Activated CD8-positive, alpha-beta memory T cell treated with anti-CD3 and anti-CD28 coated beads for 36 hours (primary cell): ENCODE data around the gene ACVR2A. TPM values are rescaled to one million over a fixed set of nuclear protein-coding genes. Genes with fewer than 3 reads are reported as not detected.

Experiments
- CTCF ChIA-PET: fragments of 350-600 bp; sonication (Branson Sonifier 250); formaldehyde crosslinking; loops from one replicate; lab custom pipeline; 2021; ENCODE audit warnings: antibody characterized with exemption; lab: Charles Lee
- POLR2A ChIA-PET: fragments of 350-600 bp; sonication (Branson Sonifier 250); formaldehyde crosslinking; loops from one replicate; lab custom pipeline; 2021; ENCODE audit warnings: antibody characterized with exemption; lab: Charles Lee
- total RNA-seq, 2 experiments: library from RNA; stranded (reverse); gene quantifications; one replicate each; pipeline ENCODE4 v1.2.3, GENCODE V29; 2021

Gene ACVR2A
- total RNA-seq, 2 experiments from 2014 or later, result 1.4 TPM

DNA sequence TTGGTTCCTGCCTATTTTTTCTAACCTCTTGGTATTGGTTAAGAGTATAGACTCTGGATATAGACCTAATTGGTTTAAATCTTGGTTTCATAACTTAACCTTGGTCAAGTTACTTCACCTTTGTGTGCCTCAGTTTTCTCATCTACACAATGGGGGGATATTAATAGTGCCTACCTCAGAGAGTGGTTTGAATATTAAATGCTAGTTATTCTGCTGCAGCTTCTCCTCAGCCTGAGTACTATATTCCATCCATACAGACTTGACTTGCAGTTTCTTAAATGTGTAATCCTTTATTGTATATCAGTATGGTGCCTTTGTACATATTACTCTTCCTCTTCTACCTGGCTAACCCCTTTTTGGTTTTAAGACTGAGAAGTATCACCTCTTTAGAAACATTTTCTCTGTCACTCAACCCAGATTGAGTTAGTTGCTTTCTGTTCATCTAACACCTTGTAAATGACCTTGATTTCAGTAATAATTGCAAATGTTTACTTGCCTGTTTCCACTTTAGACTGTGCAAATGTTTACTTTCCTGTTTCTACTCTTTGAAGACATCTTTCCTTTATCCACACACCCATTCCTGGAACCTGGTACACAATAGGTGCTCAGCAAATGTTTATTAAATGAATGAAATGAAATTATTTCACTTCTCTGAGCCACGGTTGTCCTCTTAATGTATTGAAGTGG lies 6.6 kb downstream of the ACVR2A start:
- POLR2A ChIA-PET, result no interaction called here
- CTCF ChIA-PET, result no interaction called here

DNA sequence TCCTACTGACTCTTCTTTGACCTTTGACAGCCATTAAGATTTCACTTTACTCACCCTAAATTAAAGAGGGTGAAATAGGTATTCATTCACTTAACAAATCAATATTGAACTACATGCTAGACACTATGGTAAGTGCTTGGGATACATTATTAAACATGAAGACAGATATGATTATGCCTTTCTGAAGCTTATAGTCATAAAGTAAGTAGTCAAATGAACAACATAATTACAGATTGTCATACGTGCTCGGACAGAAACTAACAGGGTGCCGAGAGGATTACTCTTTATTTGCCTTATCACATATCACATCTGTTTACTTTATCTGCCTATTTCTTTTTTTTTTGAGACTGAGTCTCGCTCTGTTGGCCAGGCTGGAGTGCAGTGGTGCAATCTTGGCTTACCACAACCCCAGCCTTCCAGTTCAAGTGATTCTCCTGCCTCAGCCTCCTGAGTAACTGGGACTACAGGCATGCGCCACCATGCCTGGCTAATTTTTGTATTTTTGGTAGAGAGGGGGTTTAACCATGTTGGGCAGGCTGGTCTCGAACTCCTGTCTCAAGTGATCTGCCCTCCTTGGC lies 9.8 kb downstream of the ACVR2A start:
- POLR2A ChIA-PET, result no interaction called here

DNA sequence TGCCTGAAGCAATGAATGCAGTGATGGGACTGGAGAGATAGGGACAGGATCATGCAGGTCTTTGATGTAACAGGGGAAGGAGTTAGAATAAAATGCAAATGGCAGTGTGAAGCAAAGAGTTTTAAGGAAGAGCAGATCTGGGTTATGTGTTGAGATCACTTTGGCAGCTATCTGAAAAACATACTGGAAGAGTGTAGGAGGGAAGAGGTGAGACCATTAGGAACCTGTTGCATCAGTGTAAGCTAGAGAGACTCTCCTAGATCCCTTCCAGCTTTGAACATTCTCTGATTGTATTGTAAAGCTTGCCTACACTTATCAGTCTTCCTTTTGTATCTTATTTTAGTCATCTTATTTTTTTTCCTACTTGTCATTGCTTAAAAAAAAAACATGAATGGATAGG lies 10.5 kb downstream of the ACVR2A start:
- ChIA-PET POLR2A (no interaction called here), CTCF (no interaction called here)

More for the DNA sequence above, 9.8 kb downstream of the ACVR2A start:
- CTCF ChIA-PET, result no interaction called here

DNA sequence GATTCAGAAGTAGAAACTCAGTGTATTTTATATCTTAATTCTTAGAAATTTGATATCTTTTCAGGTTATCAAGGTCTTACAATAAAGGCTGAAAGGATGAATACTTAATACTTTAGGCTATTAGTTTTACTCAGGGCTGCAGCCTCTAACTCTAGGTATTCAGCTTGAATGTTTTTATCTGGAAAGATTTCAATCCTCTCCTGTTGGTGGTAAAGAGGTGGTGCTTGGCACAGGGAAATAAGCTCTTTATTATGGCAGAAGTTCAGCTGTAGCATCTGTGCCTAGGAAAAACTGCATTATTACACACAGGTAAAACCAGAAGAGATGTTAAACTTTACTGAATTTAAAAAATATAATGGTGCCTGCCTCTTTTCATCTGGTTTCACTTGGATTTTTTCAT lies 11.1 kb downstream of the ACVR2A start:
- CTCF ChIA-PET, result no interaction called here
- POLR2A ChIA-PET, result no interaction called here

DNA sequence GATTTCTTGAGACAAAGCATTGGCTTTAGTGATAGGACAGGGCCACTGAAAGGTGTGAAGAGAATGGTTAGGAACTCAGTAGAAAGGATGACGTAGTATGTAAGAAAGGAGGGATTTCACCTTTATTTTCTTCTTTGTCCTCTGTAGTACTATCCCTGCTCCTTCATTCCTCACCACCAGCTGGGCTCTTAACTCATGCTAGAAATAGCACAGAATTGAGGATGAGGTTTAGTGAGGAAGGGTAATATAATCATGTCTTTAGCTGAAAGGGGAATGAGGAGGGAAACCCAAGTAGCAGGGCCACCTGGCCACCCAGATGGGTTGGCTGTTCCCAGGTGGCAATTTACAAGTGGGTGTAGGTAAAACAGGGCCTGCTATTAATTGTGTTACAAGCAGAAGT lies 15.2 kb downstream of the ACVR2A start:
- CTCF ChIA-PET, result no interaction called here
- POLR2A ChIA-PET, result no interaction called here

DNA sequence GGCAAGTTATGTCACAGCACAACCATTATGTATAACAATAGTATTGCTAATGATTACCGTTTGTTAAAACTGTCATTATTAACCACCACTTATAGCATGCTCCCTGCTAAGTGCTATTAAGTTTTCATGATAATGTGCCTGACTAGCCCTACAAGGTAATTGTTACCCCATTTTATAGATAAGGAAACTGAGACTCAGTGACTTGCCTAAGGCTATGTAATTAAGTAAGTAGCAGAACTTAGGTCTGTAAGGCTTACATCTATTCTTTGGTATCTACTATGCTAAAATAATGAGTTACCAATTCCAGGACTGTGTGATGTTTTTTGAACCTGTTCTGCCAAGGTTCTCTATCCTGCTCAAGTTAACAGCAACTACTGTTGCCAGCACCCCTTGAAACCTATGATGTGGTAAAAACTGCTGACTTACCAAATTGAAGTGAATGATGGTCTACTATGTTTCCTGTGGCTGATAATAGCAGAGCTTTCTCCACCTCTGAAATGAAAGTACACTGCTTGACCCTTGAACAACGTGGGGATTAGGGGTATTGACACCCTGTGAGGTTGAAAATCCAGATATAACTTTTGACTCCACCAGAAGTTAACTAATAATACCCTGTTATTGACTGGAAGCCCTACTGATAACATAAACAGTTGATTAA lies 18.2 kb downstream of the ACVR2A start:
- CTCF ChIA-PET, result no interaction called here

DNA sequence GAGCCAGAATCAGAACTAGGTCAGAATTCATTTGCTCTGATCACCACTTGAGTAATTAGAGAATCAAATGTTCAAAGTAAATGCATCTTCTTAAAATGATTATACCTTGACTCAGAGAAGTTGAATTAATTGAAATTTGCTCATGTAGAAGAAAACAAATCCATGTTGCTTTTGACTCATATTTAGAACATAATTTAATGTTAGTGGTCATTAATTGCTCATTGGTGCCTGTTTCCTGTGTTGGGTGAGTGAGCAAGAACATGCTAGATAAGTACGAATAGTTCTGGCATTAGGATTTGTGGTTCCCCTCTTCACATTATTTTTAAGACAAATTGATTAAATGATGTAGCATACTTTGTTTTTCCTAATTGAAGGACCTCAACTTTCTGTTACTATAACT lies 19.0 kb downstream of the ACVR2A start:
- ChIA-PET POLR2A (no interaction called here), CTCF (no interaction called here)

More for the DNA sequence above, 18.2 kb downstream of the ACVR2A start:
- POLR2A ChIA-PET, result no interaction called here

DNA sequence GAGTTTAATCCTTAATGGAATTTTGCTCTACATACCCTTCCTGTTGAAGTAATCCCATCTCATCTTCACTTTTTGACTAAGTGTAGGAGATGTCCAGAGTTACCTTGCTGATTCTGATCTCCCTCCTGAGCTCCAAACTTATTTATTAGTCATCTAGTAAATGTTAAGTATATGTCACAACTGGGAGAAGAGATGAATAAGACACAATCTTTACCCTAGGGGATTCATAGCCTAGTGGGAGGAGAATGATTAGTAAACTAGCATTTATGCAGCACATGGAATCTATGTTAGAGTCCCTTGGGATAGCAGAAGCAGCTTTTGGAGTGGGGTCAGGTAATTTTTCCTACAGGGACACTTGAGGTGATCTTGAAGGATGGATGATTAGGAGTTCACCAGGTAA lies 20.7 kb downstream of the ACVR2A start:
- POLR2A ChIA-PET, result no interaction called here
- CTCF ChIA-PET, result no interaction called here

DNA sequence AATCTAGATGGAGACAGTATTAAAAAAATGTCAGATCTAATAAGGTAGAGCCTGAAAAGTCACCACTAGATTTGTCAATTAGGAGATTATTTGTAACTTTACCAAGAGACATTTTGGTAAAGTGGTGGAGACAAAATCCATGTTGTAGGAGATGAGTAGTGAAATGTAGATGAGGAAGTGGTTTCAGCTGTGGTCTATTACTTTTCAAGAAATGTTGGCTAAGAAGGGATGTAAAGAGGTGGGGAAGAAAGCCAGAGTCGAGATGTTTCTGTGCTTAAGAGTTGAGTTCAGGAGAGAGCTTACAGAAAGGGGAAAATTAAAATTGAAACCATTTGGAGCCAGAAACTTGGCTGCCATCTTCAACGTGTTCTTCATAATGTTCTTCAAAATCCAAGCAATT lies 22.2 kb downstream of the ACVR2A start:
- ChIA-PET POLR2A (no interaction called here), CTCF (no interaction called here)

DNA sequence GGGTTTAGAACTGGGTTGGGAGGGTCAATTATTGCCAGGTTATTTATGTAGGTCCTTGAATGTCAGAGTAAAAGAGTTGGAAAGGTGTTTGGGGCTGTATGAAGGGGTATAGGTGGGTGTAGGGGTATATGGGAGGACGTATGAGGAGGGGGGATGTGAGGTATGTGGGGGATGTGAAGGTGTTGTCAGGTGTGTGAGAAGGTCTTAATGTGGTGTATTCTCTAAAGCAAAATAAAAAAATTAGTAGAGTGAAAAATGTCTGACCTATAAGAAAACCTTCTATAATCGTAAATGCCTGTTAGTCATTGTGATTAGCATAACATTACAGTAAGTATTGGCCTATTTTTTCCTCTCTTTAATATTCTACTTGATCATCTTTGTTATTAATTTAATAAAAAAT lies 25.1 kb downstream of the ACVR2A start:
- ChIA-PET POLR2A (no interaction called here), CTCF (no interaction called here)

DNA sequence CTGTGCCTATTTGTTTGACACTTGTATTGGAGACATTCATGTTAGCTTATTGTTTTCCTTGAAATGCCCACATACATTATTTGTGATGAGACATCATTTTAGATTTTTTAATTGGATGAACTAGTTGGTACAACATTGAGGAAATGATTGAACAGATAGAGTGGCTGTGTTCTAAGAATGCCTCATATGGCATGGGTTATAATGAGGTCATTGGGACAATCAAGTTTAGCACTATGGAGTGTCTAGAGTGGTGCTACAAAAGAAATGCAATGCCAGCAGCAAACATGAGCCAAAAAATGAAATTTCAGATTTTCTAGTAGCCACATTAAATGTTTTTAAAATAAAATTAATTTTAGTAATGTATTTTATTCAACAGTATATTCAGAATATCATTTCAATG lies 28.1 kb downstream of the ACVR2A start:
- ChIA-PET POLR2A (no interaction called here), CTCF (no interaction called here)

DNA sequence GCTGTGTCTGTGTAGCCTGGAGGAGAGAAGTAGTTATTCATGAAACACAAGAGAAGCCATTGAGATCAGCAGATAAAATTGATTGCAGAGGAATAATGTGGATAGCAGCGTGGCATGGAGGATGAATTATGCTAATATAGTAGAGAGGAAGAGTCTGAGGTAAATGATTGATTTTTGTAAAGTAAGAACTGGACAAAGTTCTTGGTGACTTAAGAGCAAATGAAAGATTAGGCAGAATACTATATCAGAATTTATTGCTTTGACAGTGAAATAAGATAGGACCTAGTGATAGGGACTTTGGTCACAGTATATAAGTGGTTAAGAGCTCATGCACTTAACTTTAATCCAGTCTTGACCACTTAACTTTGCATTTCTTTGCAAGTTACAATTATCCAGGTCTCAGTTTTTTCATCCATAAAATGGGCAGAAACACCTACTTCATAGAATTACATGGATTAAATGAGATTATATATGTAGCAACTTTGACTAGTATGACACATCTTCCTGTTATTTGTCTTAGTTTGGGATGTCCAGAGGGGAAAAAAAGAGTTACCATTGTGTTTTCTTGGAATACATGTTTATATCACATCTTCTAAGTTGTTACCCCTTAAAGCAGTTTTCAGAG lies 29.1 kb downstream of the ACVR2A start:
- POLR2A ChIA-PET, result no interaction called here
- CTCF ChIA-PET, result no interaction called here

DNA sequence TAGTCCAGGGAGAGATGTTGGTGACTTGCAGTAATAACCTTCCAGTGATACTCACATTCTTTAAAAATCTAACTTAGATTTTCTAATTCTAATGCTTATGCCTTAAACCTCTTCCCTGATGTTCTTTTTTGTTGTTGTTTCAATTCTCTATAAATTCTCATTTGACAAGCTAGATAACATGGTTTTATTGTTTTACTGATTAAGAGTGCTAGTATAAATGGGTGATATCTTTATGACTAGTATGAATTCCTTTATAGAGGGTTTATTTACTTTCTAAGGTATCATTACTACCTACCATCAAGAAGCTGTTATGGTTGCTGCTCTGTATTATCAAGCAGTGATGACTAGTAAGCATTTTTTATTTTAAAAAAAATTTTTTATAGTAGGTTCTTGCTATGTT lies 35.0 kb downstream of the ACVR2A start:
- ChIA-PET CTCF (no interaction called here), POLR2A (no interaction called here)

DNA sequence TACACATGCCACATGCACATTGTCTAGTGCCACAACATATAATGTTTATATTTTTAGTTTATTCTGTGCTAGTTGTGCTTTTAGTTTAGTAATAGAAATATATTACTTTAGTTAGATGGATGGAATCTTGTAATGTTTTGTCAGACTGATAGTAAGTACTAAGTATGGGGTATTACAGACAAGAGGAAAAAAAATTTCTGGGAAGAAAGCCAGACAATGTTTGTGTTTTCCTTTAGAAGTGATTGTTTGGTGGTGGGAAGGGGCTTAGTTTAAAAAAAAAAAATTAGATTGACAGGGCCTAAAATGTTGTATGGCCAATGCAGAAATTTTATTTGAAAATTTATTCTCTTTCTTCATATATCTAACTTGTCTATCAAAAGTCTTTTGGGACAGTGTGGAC lies 37.8 kb downstream of the ACVR2A start:
- POLR2A ChIA-PET, result no interaction called here
- CTCF ChIA-PET, result no interaction called here

DNA sequence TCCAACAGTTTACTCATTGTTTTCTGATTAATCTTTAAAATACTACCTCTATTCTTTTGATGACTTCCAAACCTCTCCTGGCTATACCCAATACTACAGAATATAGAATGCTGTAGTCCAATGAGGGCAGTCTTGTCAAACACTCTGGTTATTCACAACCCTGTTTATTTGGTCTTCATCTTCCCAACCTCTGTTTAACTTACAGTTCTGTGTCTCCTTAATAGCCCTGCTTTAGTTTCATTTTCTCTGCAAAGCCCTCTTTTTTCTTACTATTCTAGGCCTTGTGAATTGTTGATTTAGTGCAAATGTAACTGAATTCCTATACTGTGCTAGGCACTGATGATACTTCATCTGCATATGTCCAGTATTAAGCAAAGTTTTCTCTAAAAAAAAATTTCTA lies 40.0 kb downstream of the ACVR2A start:
- POLR2A ChIA-PET, result no interaction called here
- CTCF ChIA-PET, result no interaction called here

DNA sequence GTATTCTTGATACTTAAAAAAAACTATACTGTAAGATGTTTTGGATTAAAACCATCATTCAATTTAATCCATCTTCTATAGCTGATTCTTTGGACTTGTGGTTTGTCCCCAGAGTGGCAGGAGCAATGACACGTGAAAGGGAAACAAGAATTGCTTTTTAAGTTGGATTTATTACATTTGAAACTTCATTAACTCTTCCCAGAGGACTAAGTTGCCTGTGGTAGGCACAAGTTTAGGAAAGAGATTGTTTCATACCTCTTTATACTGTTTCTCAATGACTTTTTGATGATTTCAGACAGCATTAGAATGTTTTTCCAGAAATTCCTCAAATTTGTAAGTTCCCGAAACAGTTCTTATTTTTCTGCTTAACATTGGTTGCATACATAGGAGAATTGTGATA lies 41.3 kb downstream of the ACVR2A start:
- POLR2A ChIA-PET, result no interaction called here
- CTCF ChIA-PET, result no interaction called here

DNA sequence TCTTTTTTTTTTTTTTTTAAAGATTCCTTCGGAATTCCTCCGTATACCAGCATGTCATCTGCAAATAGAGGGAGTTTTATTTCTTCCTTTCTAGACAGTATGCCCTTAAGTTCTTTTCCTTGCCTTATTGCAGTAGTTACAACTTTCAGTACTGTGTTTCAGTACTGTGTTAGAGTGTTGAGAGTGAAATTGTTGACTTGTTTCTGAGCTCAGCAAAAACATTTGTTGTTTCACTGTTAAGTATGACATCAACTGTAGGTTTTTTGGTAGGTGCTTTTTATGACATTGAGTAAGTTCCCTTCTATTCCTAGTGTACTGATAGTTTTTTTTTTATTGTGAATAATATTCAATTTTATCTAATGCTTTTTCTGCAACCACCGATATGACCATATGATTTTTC lies 43.9 kb downstream of the ACVR2A start:
- ChIA-PET CTCF (no interaction called here), POLR2A (no interaction called here)

DNA sequence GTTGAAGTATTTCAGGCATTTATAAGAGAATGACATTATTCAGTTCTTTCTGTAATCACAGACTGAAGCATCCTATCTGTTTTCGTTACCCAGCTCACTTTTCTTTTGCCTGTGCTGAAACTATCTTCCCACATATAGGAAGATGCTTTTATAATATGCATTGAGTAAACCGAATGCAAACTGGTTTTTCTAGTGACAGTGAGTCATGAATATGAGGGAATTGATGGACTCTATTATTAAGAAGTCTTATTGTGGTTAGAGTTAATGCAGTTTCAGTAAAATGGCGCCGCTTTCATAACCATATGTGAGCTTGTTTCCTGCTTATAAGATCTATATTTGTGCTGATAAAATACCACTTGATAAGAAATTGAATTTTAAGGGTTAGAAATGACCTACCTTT lies 59.2 kb downstream of the ACVR2A start:
- CTCF ChIA-PET, result no interaction called here

DNA sequence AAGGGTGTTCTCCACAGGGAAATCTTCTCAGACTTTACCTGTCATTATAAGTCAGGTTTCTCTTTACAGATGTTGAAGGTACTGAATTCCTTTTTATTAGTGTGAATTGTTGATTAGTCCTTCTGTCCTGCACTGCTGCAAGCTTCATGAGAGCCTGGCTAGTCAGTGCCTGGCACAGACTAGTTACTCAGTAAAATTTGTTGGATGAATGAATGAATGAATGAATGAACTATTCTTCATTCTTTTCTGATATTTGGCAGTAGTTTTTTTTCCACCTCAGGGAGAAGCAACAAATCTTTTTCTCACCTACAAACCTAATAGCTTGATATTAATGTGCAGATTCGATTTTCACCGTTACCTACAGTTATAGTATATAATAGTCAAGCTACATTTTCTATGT lies 64.3 kb downstream of the ACVR2A start:
- POLR2A ChIA-PET, result no interaction called here
- CTCF ChIA-PET, result no interaction called here

More for the DNA sequence above, 59.2 kb downstream of the ACVR2A start:
- POLR2A ChIA-PET, result interaction anchor here (0.5 kb wide), 1 partner anchor 130 kb away, joined by 3 read pairs; no protein-coding TSS in a partner anchor

DNA sequence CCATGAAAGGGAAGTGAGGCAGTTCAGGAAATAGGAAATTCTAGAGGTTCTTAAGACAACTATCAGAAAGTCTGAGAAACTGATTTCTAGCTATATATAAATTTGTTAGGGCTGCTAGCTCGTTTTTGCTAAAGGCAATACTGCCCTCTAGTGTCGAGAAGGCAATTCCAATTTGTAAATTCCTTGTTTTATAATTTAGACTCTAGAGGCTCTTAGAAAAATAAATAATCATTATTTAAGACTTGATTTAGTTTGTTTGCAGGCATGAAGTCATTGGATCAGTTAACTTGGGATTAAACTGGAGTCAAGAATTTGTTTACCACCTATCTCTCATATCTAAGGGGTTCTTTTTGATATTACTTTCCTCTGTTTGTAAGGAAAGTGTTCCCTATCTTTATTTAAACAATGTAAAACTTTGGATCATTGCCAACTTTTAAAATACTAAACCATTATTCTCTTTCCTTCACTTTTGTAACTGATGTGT lies 66.2 kb downstream of the ACVR2A start:
- ChIA-PET POLR2A (no interaction called here), CTCF (interaction anchor here (1.5 kb wide), 1 partner anchor 866 kb away, joined by 3 read pairs; no protein-coding TSS in a partner anchor)
